HG03521 (cell line): Measurements from ENCODE around the gene PLD1.
"Not testable (repeated sequence)": the region's sequence is repeated elsewhere in the genome, so short reads cannot be mapped to it uniquely, and the experiment has no call there.

Experiments
- ATAC-seq: cut with Tn5 transposase; IDR thresholded peaks from one replicate; pipeline ENCODE4 v1.9.1; 2021; ENCODE audit warnings: mild to moderate bottlenecking, moderate library complexity; ENCODE audit not compliant: unreplicated experiment

PLD1 gene

GRCh38 chr3:171643033-171643432, 167.2 kb downstream of the PLD1 start:
- ATAC-seq = no peak

GRCh38 chr3:171640520-171641412, 169.5 kb downstream of the PLD1 start:
- ATAC-seq = no peak

GRCh38 chr3:171636666-171637065, 173.6 kb downstream of the PLD1 start:
- ATAC-seq = no peak

GRCh38 chr3:171632766-171633165, 177.5 kb downstream of the PLD1 start:
- ATAC-seq = no peak

GRCh38 chr3:171626799-171627198, 183.5 kb downstream of the PLD1 start:
- not testable (repeated sequence) for ATAC-seq

GRCh38 chr3:171622126-171622525, 188.2 kb downstream of the PLD1 start:
- ATAC-seq = no peak

GRCh38 chr3:171620825-171621434, 189.4 kb downstream of the PLD1 start:
- ATAC-seq = no peak

GRCh38 chr3:171616798-171617197, 193.5 kb downstream of the PLD1 start:
- no peak for ATAC-seq

GRCh38 chr3:171615686-171616085, 194.6 kb downstream of the PLD1 start:
- ATAC-seq = no peak

- no peak for ATAC-seq
Observed at GRCh38 chr3:171615281-171615680, 195.0 kb downstream of the PLD1 start.

GRCh38 chr3:171614318-171614921, 195.9 kb downstream of the PLD1 start:
- no peak for ATAC-seq

GRCh38 chr3:171607452-171607851, 202.8 kb downstream of the PLD1 start:
- ATAC-seq = no peak

- no peak for ATAC-seq
Observed at GRCh38 chr3:171606151-171606751, 204.0 kb downstream of the PLD1 start.

GRCh38 chr3:171604370-171604769, 205.9 kb downstream of the PLD1 start:
- ATAC-seq = no peak

- no peak for ATAC-seq
Observed at GRCh38 chr3:171602072-171602471, 208.2 kb downstream of the PLD1 start.

GRCh38 chr3:171600030-171600429, 210.3 kb downstream of the PLD1 start:
- ATAC-seq = no peak

GRCh38 chr3:171598990-171599389, 211.3 kb downstream of the PLD1 start:
- ATAC-seq = no peak

GRCh38 chr3:171592786-171593185, 217.5 kb downstream of the PLD1 start:
- ATAC-seq = no peak

GRCh38 chr3:171591070-171591469, 219.2 kb downstream of the PLD1 start:
- ATAC-seq = no peak

GRCh38 chr3:171586274-171586673, 224.0 kb downstream of the PLD1 start:
- ATAC-seq = no peak

GRCh38 chr3:171585039-171585438, 225.2 kb downstream of the PLD1 start:
- ATAC-seq = no peak
